Occipital lobe (tissue), 2 donors: ENCODE results near the gene SCAMP2. TPM values are rescaled to one million over a fixed set of nuclear protein-coding genes. Genes with fewer than 3 reads are reported as not detected.

Experiments used
- DNase-seq: peaks from one replicate; lab custom pipeline; 2025; lab: John Stamatoyannopoulos, UW
- total RNA-seq: library from RNA; depleted of rRNA; stranded (reverse); fragments of >200 nt; gene quantifications from one replicate; pipeline ENCODE4 v1.2.3, GENCODE V29; 2014

The SCAMP2 gene
- total RNA-seq, 1 donor from 2014 or later: 8.0 TPM

DNA sequence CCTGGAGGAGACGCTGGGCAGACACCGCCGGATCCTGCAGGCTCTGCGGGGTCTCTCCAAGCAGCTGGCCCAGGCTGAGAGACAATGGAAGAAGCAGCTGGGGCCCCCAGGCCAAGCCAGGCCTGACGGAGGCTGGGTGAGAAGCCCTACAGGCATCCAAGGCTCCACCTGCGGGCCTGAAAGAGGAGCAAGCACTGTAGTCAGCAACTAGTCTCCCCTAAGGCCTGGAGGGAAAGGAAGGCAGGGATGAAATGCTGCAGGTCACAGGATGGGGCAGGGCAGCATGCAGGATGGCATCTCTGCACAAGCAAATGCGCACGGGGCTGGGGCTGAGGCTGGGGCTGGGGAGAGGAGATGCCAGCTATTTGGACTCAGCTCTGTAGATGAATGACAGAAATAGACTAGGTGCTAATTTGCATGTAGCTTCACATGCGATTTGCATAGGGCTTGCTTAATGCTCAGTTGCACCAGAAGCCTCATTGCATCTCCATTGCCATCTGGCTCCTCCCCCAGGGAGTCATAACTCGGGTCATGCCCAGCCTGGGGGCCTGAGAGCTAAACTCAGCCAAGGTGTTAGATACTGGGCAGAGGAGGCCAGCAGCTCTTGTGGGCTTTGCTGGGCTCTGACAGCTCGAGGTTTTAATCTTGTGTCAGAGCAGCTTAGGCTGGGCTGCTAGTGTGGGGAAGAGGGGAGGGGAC, 51.9 kb downstream of the SCAMP2 start:
- no peak for DNase-seq

DNA sequence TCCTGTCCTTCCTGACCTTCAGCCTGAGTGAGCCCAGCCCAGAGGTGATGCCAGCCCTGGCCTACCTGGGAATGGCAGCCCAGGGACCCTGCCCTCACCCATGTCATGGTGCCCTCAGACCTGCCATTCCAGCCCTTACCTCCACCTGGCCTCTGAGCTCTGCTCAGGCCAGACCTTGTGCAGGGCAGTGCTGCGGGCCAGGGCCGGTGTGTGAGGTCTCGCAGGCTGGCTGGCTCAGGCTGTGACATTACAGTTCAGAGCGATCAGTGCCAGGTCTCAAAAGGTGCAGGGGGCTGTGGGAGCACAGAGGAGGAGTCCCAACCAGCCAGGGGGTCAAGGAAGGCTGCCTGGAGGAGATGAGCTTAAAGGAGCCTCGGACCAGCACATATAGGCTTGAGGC, 53.1 kb downstream of the SCAMP2 start:
- no peak for DNase-seq

DNA sequence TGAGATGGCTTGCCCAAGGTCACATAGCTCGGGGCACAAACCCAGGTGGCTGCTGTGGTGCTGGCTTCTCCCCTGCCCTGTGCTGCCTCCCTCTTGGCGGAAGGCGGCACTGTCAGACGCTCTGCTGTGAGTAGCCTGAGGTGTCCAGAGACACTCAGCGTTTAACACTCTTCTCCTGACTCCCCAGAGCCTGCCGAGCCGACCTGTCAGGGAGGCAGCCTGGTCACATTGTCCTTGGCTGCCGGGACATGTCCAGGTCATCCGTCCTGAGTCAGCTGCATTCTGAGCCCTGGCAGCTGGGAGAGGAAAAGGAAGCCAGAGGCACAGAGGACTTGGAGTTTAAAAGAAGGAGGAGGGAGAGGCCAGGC, 55.8 kb downstream of the SCAMP2 start:
- no peak for DNase-seq

DNA sequence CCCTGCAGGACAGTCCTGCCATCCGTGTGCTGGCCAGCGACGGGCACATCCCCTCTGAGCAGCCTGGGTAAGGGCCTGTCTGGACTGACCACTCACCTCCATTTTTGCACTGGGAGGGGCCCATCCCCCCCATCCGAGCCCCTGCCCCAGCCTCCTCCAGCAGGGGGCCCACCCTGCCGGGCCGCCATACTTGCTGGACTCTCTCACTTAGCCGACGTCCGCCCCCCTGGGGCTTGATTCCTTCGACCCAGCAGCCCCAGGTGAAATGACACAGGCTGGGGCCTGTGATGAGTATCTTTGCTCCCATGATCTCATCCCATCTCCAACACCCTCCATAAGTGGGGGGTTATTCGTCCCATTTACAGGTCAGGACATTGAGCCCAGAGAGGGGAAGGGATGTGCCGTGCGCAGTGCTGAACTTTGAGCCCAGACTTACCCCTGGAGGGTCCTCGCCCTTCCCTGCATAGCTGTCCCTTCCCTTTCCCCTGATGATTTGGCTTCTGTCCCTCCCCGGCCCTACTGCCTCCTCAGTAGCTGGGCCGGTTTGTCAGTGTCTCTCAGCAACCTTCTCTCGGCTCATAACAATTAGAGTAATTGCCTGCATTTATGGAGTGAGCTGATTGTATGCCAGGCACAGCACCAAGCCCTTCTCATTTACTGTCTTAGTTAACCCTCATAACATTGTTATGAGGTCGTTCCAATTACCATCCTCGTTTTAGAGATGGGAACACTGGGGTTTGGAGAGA, 56.4 kb downstream of the SCAMP2 start:
- DNase-seq: no peak

DNA sequence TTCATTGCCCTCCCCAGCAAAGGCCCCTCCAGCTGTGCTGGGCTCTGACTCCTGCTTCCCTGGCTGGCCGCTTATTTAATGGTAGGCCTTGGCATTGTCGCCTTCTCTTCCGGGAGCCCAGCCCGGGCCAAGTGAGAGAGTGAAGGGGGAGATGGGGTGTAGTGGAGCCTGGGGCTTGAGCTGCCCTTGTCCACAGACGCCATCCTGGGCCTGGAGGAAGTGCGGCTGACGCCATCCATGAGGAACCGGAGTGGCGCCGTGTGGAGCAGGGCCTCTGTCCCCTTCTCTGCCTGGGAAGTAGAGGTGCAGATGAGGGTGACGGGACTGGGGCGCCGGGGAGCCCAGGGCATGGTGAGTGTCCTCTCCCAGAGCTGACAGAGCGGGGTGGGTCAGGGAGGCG, 57.2 kb downstream of the SCAMP2 start:
- DNase-seq: no peak

DNA sequence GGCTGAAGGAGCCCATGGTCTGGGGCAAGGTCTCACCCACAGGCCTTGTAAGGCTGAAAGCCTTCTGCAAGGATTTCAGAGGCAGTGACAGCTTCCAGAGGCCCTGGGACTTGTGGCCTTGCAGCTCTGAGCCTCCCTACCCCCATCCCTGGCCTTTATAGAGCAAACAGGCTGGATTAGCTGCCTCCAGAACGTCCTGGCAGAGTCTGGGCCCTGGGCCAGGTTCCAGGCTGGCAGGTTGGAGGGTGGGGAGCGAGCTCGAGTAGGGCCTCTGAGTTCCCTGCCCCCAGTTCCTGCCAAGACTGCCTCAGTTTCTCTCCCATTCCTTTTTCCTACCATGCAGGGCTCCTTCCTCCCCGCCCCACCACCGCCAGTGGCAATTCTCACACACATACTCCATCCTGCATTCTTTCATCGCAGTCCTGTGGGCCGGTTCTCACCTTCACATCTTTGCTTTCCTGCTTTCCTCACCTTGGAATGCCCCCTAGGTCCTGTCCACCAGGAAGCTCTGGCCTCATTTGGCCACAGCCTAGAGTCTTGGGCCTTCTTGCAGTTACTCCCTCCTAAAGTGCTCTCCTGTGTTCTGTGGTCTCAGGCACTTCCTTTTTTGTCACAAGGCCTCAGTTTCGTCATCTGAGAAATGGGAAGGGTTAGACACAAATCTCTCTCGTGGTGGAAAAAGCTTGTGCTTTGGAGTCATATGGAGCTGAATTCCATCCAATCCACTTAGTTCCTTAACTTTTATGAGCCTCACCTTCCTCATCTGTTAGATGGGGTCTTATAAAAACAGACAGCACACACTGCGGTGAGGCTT, 57.8 kb downstream of the SCAMP2 start:
- no peak for DNase-seq

DNA sequence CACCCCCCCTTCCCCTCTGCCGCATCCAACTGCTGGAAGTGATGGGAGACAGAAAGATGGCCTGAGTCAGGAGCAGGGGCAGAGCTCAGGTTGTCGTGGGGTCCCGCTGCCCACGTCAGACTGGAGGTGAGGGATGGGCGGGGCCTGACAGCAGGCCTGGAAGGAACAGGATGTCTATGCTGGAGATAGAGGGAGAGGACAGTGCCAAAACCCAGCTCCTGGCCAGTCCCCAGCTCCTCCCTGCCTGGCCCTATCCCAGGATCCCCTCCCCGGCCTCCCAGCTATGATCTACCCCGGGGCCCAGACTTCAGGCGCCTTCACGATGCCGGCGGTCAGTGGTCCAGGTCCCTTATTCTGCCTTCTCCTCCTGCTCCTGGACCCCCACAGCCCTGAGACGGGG, 60.6 kb downstream of the SCAMP2 start, which contains the start of gene LMAN1L:
Gene LMAN1L, plus strand, starts transcription at position 303 of the 400 bp plus-strand sequence. Its CDS starts 20 bp downstream, at position 323.
- DNase-seq: no peak

DNA sequence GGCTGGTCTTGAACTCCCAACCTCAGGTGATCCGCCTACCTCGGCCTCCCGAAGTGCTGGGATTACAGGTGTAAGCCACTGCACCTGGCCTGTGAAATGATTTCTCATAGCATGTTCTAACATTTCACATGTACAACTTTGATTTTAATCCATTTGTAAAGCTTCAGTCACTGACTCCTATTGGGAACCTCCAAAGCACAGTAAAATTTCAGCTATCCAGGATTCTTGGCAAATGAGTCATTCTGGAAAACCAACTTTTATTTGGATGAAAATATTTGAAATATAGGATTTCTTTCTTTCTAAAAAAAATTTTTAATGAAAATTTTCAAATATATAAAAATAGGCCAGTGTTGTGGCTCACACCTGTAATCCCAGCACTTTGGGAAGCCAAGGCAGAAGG, 63.2 kb downstream of the SCAMP2 start:
- no peak for DNase-seq

DNA sequence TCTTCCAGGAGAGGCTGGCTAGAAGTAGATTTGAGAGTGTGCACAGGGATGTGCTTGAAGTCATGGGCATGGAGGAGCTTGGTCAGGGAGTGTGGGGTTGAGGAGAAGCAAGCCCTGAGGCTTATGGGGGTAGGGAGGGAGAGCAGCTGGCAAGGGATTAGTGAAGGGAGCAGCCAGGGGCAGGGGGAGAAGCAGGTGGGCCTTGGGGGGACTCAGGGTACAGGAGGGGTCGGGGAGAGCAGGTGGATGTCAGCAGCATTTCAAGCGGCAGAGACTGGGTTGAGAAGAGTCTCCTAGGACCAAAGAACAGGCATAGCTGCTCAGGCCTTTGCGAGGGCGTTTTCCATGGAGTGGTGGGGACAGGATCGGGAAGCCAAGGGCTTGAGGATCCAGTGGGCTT, 63.9 kb downstream of the SCAMP2 start:
- DNase-seq: no peak

DNA sequence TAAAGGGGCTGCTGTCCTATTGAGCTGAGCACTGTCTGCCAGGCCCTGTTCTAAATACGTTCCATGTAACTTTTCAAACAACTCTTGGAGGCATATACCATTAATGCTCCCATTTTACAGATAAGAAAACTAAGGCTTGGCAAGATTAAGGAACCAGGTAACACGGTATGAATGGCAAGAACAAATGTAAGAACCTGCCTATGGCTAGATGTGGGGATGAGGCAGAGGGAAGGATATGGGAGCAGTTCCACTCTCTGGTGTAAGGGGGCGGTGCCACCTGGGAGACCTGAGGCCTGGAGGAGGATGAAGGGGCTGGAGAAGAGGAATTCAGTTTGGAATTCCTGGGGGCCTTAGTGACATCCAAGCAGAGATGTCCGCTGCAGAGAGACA, 64.3 kb downstream of the SCAMP2 start:
- no peak for DNase-seq

DNA sequence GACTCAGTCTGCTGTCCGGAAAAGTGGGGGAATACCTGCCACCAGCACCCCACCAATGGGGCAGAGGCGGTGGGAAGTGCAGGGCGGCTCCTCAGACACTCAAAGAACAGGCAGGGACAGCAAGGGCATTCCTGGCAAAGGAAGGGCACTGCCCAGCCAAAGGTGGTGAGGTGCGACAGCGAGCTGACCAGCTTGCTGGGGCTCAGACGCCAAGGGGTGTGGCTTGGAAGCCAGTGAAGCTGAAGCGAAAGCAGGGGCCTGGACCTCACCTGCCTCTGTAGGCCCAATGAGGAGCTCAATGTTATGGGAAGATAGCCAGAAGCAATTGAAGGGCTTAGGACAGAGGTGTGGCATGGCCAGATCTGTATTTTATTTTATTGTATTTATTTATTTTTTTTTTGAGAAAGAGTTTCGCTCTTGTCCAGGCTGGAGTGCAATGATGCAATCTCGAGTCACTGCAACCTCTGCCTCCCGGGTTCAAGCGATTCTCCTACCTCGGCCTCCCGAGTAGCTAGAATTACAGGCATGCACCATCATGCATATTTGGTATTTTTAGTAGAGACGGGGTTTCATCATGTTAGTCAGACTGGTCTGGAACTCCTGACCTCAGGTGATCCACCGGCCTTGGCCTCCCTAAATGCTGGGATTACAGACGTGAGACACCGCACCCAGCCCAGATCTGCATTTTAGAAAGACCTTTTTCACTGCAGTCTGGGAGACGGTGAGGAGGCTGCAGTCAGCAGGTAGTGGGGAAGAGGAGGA, 64.9 kb downstream of the SCAMP2 start:
- DNase-seq: no peak

DNA sequence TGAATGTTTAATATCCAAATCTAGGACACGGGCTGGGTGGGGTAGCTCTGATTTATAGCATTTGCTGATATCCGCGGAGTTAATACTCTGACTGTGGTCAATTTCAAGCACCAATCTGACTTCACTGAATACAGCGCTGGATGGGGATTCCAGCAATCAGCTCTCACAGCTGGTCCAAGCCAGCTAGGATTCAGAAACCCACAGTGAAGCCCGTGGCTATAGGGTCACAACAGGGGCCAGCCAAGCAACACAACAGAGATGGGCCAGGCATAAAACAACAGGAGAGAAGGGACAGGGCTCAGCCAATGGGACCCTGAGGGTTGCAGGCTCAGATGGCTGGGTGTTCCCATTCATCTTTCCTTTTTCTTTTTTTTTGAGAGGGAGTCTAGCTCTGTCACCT, 65.9 kb downstream of the SCAMP2 start:
- no peak for DNase-seq

DNA sequence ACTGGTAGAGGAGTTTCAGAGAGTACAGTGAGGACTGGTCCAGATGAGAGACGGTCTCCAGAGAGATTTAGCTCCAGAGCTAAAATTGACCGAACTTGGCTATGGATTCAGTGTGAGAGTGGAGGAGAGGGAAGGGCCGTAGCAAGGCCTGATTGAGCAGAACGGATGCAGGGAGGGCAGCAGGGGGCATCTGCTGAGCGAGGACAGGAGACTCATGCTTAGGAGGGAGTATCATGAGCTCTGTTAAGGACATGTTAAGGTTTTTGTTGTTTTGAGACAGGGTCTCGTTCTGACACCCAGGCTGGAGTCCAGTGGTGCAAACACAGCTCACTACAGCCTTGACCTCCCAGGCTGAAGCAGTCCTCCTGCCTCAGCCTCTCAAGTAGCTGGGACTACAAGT, 68.2 kb downstream of the SCAMP2 start:
- DNase-seq: no peak

DNA sequence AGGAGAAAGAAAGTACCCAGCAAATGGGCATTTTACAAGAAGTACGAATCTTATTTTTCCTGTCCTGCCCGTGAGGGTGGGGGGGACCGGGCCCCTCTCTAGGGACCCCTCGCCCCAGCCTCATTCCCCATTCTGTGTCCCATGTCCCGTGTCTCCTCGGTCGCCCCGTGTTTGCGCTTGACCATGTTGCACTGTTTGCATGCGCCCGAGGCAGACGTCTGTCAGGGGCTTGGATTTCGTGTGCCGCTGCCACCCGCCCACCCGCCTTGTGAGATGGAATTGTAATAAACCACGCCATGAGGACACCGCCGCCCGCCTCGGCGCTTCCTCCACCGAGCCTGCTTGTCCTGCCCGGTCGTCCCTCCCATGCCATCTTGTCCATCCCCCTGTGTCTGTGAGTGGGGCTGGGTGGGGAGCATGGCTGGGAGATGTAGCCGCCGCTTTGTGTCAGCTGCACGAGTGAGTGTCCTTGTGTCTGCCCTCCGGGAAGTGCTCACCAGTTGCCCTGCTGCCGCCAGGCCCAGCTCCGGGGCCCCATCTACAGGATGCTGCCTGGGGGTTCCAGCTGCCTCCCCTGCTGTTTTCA, 70.2 kb downstream of the SCAMP2 start:
- no peak for DNase-seq

DNA sequence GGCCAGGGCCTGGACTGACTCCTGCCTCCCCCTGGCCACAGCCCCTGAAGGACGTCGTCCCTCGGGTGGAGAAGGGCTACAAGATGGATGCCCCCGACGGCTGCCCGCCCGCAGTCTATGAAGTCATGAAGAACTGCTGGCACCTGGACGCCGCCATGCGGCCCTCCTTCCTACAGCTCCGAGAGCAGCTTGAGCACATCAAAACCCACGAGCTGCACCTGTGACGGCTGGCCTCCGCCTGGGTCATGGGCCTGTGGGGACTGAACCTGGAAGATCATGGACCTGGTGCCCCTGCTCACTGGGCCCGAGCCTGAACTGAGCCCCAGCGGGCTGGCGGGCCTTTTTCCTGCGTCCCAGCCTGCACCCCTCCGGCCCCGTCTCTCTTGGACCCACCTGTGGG, 70.9 kb downstream of the SCAMP2 start:
- DNase-seq: no peak

DNA sequence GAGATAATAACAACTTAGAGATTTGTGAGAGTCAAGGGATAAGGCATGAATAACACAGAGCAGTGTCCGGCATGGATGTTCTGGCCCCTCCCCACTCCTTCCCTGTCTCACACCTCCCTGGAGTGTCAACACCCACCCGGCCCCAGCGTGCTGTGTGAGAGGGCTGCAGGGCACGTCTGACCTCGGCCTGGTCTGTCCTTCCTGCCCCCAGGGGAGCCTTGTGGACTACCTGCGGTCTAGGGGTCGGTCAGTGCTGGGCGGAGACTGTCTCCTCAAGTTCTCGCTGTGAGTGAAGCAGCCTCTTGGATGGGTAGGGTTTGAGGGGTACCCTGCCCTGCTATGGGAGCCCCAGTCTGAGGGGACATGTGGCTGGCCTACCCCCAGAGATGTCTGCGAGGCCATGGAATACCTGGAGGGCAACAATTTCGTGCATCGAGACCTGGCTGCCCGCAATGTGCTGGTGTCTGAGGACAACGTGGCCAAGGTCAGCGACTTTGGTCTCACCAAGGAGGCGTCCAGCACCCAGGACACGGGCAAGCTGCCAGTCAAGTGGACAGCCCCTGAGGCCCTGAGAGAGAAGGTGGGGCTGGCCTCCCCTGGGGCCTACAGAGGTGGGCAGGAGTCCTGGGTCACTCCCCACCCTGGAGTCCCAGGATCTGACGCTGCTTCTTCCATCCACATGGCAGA, 71.7 kb downstream of the SCAMP2 start:
- no peak for DNase-seq

DNA sequence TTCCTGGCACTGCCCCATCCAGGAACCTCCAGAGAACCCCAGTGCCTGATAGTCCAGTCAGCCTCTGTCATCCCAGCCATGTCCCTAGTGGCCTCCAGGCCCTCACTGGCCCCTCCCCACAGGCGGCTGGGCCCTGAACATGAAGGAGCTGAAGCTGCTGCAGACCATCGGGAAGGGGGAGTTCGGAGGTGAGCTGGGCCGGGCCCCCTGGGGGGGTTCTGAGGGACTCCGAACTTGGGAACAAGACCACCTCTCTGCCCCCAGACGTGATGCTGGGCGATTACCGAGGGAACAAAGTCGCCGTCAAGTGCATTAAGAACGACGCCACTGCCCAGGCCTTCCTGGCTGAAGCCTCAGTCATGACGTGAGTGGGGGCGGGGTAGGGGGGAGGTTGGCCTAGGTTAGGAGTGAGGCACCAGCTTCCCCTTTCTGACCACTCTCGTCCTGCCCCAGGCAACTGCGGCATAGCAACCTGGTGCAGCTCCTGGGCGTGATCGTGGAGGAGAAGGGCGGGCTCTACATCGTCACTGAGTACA, 72.5 kb downstream of the SCAMP2 start:
- no peak for DNase-seq

DNA sequence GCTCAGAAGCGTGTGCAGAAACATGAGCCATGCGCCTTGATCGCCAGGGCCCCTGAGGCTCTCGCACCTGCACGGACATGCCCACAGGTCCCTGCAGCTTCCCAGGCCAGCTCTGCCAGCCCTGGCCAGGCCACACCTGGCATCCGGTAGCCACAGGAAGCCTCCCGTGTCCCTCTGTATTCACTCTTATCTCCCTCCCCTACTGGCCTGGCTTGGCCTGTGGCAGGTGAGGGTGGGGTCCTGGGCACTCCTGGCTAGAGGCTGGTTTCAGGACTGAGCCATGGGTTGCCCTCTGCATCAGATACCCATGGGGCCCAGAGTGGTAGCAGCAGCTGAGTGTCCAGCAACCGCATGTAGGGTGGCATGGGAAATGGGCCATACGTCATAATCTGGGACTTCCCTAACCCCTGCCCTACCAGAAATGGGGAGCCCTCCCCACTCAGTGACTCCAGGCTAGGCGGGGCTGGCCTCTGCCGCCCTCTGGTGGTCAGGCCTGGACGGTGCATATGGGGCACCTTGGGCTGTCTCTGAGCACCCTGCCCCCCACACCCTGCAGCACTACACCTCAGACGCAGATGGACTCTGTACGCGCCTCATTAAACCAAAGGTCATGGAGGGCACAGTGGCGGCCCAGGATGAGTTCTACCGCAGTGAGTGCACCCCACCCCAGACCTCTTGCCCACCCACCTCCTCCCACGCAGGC, 73.2 kb downstream of the SCAMP2 start:
- peak; percentile 37 for DNase-seq

DNA sequence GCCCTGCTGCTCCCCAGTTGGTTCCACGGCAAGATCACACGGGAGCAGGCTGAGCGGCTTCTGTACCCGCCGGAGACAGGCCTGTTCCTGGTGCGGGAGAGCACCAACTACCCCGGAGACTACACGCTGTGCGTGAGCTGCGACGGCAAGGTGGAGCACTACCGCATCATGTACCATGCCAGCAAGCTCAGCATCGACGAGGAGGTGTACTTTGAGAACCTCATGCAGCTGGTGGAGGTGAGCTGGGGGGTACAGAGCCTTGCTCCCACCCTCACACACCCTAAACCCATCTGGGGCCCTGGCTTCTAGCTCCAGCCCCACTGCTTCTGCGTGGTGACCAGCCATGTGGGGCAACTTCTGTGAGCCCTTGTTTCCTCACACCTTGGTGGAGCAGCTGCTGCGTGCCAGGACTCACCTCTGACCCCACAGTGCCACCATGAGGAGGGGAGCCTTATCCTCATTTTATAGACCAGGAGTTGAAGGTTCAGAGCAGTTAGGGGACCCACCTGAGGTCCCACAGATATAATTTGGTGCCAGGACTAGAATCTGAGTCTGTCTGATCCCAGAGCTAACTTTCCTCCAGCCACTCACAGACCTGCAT, 73.8 kb downstream of the SCAMP2 start:
- no peak for DNase-seq
